Activated naive CD8-positive, alpha-beta T cell treated with anti-CD3 and anti-CD28 coated beads, Interleukin-2, amount 10 ng/mL, durations not matched to agents 7 days and 5 days (primary cell): ENCODE measurements around the gene TESK2. TPM values are rescaled to one million over a fixed set of nuclear protein-coding genes. Genes with fewer than 3 reads are reported as not detected.
"Not testable (repeated sequence)": the region's sequence is repeated elsewhere in the genome, so short reads cannot be mapped to it uniquely, and the experiment has no call there.

Source experiments
- ATAC-seq: fragments of 150-1000 bp; cut with Tn5 transposase; one replicate; pipeline ENCODE4 v1.10.0; 2021; ENCODE audit warnings: low read depth, moderate library complexity
- POLR2A ChIA-PET: fragments of 350-600 bp; sonication (Branson Sonifier 250); formaldehyde crosslinking; loops from one replicate; lab custom pipeline; 2021; ENCODE audit warnings: antibody characterized with exemption; lab: Charles Lee
- DNase-seq: peaks from one replicate; pipeline ENCODE4 v3.0.0; 2021
- H3K27ac Mint-ChIP-seq: one replicate; pipeline ENCODE4 v1.8.0; 2022; ENCODE audit warnings: mild to moderate bottlenecking, mixed read lengths
- H3K27me3 Mint-ChIP-seq: one replicate; pipeline ENCODE4 v1.8.0; 2022; ENCODE audit warnings: mild to moderate bottlenecking, moderate library complexity, mixed read lengths
- H3K36me3 Mint-ChIP-seq: one replicate; pipeline ENCODE4 v1.8.0; 2021; ENCODE audit warnings: mild to moderate bottlenecking, mixed read lengths
- H3K4me1 Mint-ChIP-seq: one replicate; pipeline ENCODE4 v1.8.0; 2021; ENCODE audit warnings: mixed read lengths
- H3K4me3 Mint-ChIP-seq: one replicate; pipeline ENCODE4 v1.8.0; 2022; ENCODE audit warnings: mild to moderate bottlenecking, moderate library complexity, mixed read lengths
- H3K9me3 Mint-ChIP-seq: one replicate; pipeline ENCODE4 v1.8.0; 2021; ENCODE audit warnings: mixed read lengths
- total RNA-seq, 2 experiments: library from RNA; stranded (reverse); gene quantifications; one replicate each; pipeline ENCODE4 v1.2.3, GENCODE V29; 2021

The TESK2 gene
- total RNA-seq, 2 experiments from 2014 or later, result 5.8 to 6.5 TPM

DNA sequence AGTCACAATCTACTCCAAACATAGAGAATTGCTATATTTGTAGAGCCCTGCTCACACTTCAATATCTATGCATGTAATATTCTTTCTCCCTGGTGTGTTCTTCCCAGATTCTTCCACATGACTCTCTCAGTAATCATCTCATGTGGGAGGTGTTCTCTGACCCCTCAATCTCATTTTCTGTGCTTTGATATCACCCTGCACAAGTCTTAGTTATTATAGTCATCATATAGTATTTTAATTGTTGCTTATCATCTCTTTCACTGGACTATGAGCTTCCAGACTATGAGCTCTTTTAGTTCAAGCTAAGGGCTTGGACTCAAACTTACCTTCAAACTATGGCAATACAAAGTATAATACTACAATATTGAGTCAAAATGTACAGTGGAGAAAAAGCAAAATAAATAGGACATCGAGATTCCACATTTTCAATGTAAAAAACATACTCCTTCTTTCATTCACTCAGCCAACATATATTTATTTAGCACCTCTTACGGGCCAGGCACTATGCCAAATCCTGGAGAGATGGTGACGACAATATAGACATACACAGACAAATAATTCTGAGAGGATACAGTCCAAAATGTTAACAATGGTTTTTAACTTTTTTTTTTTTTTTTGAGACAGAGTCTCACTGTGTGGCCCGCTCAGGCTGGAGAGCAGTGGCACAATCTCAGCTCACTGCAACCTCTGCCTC, 12.7 kb downstream of the TESK2 start:
- Mint-ChIP-seq H3K27ac (no peak overlapping the region), H3K4me3 (no peak overlapping the region), H3K9me3 (no peaks in the 10 kb centered on the region), H3K36me3 (peaks cover 2% of the 10 kb centered on the region), H3K4me1 (peaks cover 1% of the 10 kb centered on the region), H3K27me3 (no peaks in the 10 kb centered on the region)
- ATAC-seq, result no peak
- POLR2A ChIA-PET, result no interaction called here
- no peak for DNase-seq

GRCh38 chr1:45477646-45478045, 13.3 kb downstream of the TESK2 start:
- H3K27me3 Mint-ChIP-seq, result no peaks in the 10 kb centered on the region
- H3K27ac Mint-ChIP-seq, result no peak overlapping the region

GRCh38 chr1:45474194-45474593, 16.8 kb downstream of the TESK2 start:
- H3K27ac Mint-ChIP-seq, H3K4me3 Mint-ChIP-seq, ATAC-seq, POLR2A ChIA-PET, DNase-seq, H3K27me3 Mint-ChIP-seq, H3K36me3 Mint-ChIP-seq, H3K4me1 Mint-ChIP-seq, H3K9me3 Mint-ChIP-seq: not testable (repeated sequence)

More at GRCh38 chr1:45477646-45478045, 13.3 kb downstream of the TESK2 start:
- POLR2A ChIA-PET, result no interaction called here
- peaks cover 1% of the 10 kb centered on the region for H3K4me1 Mint-ChIP-seq
- ATAC-seq, result no peak
- no peaks in the 10 kb centered on the region for H3K9me3 Mint-ChIP-seq
- DNase-seq, result no peak
- no peak overlapping the region for H3K4me3 Mint-ChIP-seq
- H3K36me3 Mint-ChIP-seq, result peaks cover 2% of the 10 kb centered on the region

- Mint-ChIP-seq H3K9me3 (no peaks in the 10 kb centered on the region), H3K4me1 (peaks cover 1% of the 10 kb centered on the region), H3K27me3 (no peaks in the 10 kb centered on the region), H3K27ac (no peak overlapping the region), H3K36me3 (peaks cover 2% of the 10 kb centered on the region), H3K4me3 (no peak overlapping the region)
- no peak for DNase-seq
- POLR2A ChIA-PET, result no interaction called here
- ATAC-seq, result no peak
Measured at GRCh38 chr1:45473302-45473701, 17.7 kb downstream of the TESK2 start.

GRCh38 chr1:45470306-45470798, 20.6 kb downstream of the TESK2 start:
- Mint-ChIP-seq H3K36me3 (peaks cover 2% of the 10 kb centered on the region), H3K4me1 (peaks cover 1% of the 10 kb centered on the region), H3K27ac (no peak overlapping the region), H3K4me3 (no peak overlapping the region), H3K9me3 (no peaks in the 10 kb centered on the region), H3K27me3 (no peaks in the 10 kb centered on the region)
- ATAC-seq (no peak), DNase-seq (no peak)
- POLR2A ChIA-PET, result no interaction called here

- ATAC-seq, DNase-seq, H3K4me3 Mint-ChIP-seq, POLR2A ChIA-PET, H3K36me3 Mint-ChIP-seq, H3K27ac Mint-ChIP-seq, H3K9me3 Mint-ChIP-seq, H3K27me3 Mint-ChIP-seq, H3K4me1 Mint-ChIP-seq: not testable (repeated sequence)
Measured at GRCh38 chr1:45467353-45467752, 23.6 kb downstream of the TESK2 start.

- Mint-ChIP-seq H3K9me3 (no peaks in the 10 kb centered on the region), H3K4me1 (no peaks in the 10 kb centered on the region), H3K27ac (no peak overlapping the region), H3K4me3 (no peak overlapping the region), H3K27me3 (no peaks in the 10 kb centered on the region), H3K36me3 (peaks cover 2% of the 10 kb centered on the region)
- POLR2A ChIA-PET, result no interaction called here
- no peak for ATAC-seq
- no peak for DNase-seq
Measured at GRCh38 chr1:45465277-45465676, 25.7 kb downstream of the TESK2 start.

DNA sequence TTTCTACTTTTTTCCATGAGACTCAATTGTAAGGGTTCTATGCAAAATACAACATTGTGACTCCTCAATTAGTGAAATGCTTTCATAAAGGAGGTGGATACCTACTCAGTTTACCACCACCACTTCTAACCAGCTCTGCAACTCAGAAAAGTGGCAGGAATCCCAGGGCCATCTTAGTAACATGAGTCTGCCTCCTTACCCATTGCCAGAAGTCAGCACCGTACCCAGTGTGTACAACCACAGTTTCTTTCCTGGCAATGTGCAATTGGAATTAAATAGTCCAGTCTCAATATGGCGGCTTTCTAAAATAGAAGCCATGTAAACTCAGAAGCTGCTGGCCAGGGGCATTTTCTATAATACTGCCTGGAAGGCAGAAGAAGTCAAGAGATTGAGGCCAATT, 32.1 kb downstream of the TESK2 start:
- H3K27ac Mint-ChIP-seq, result no peak overlapping the region
- H3K27me3 Mint-ChIP-seq, result no peaks in the 10 kb centered on the region
- no peaks in the 10 kb centered on the region for H3K9me3 Mint-ChIP-seq
- ATAC-seq (no peak), DNase-seq (no peak)
- POLR2A ChIA-PET, result no interaction called here
- no peak overlapping the region for H3K4me3 Mint-ChIP-seq
- peaks cover 4% of the 10 kb centered on the region for H3K36me3 Mint-ChIP-seq
- no peaks in the 10 kb centered on the region for H3K4me1 Mint-ChIP-seq

- peaks cover 6% of the 10 kb centered on the region for H3K36me3 Mint-ChIP-seq
Measured at GRCh38 chr1:45456531-45456930, 34.4 kb downstream of the TESK2 start.

GRCh38 chr1:45455162-45455561, 35.8 kb downstream of the TESK2 start:
- DNase-seq, result no peak
- H3K9me3 Mint-ChIP-seq, result no peaks in the 10 kb centered on the region
- no peak overlapping the region for H3K27ac Mint-ChIP-seq
- no peak for ATAC-seq
- POLR2A ChIA-PET, result no interaction called here
- H3K4me3 Mint-ChIP-seq, result no peak overlapping the region
- no peaks in the 10 kb centered on the region for H3K4me1 Mint-ChIP-seq
- peaks cover 6% of the 10 kb centered on the region for H3K36me3 Mint-ChIP-seq
- H3K27me3 Mint-ChIP-seq, result no peaks in the 10 kb centered on the region

More at GRCh38 chr1:45456531-45456930, 34.4 kb downstream of the TESK2 start:
- H3K9me3 Mint-ChIP-seq, result no peaks in the 10 kb centered on the region
- ATAC-seq (no peak), DNase-seq (no peak)
- no peaks in the 10 kb centered on the region for H3K4me1 Mint-ChIP-seq
- POLR2A ChIA-PET, result no interaction called here
- no peak overlapping the region for H3K27ac Mint-ChIP-seq
- H3K27me3 Mint-ChIP-seq, result no peaks in the 10 kb centered on the region
- no peak overlapping the region for H3K4me3 Mint-ChIP-seq

GRCh38 chr1:45454464-45454863, 36.5 kb downstream of the TESK2 start:
- Mint-ChIP-seq H3K36me3 (peaks cover 6% of the 10 kb centered on the region), H3K4me3 (no peak overlapping the region), H3K4me1 (no peaks in the 10 kb centered on the region), H3K9me3 (no peaks in the 10 kb centered on the region), H3K27me3 (no peaks in the 10 kb centered on the region), H3K27ac (no peak overlapping the region)
- DNase-seq, result no peak
- ATAC-seq, result no peak
- POLR2A ChIA-PET, result no interaction called here

- Mint-ChIP-seq H3K27me3 (no peaks in the 10 kb centered on the region), H3K36me3 (peaks cover 7% of the 10 kb centered on the region), H3K9me3 (no peaks in the 10 kb centered on the region), H3K27ac (no peak overlapping the region), H3K4me3 (no peak overlapping the region), H3K4me1 (peaks cover 1% of the 10 kb centered on the region)
- ATAC-seq (no peak), DNase-seq (no peak)
- POLR2A ChIA-PET, result no interaction called here
Measured at GRCh38 chr1:45452503-45452902, 38.5 kb downstream of the TESK2 start.

DNA sequence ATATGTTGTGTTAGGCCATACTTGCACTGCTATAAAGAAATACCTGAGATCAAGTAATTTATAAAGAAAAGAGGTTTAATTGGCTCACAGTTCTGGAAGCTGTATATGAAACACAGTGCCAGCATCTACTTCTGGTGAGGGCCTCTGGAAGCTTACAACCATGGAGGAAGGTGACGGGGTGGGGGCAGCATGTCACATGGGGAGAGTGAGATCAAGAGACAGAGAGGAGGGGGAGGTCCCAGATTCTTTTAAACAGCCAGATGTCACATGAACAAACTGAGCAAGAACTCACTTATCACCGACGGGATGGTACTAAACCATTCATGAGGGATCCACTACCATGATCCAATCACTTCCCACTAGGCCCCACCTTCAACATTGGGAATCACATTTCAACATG, 42.6 kb downstream of the TESK2 start:
- H3K9me3 Mint-ChIP-seq, result no peaks in the 10 kb centered on the region
- H3K4me3 Mint-ChIP-seq, result no peak overlapping the region
- POLR2A ChIA-PET, result no interaction called here
- peaks cover 1% of the 10 kb centered on the region for H3K4me1 Mint-ChIP-seq
- no peak for DNase-seq
- H3K27me3 Mint-ChIP-seq, result no peaks in the 10 kb centered on the region
- no peak for ATAC-seq
- H3K36me3 Mint-ChIP-seq, result peaks cover 3% of the 10 kb centered on the region
- H3K27ac Mint-ChIP-seq, result no peak overlapping the region

- Mint-ChIP-seq H3K4me1 (peaks cover 1% of the 10 kb centered on the region), H3K27me3 (no peaks in the 10 kb centered on the region), H3K36me3 (peaks cover 1% of the 10 kb centered on the region), H3K9me3 (no peaks in the 10 kb centered on the region), H3K27ac (no peak overlapping the region), H3K4me3 (no peak overlapping the region)
- POLR2A ChIA-PET, result no interaction called here
- DNase-seq, result no peak
- no peak for ATAC-seq
Measured at GRCh38 chr1:45446950-45447672, 43.9 kb downstream of the TESK2 start.
